ENCODE measurements around the gene POLDIP2.

POLDIP2 gene

GRCh38 chr17:28372203-28372944 is 15.0 kb upstream of the POLDIP2 start:
- Histone ChIP-seq H3K4me1 (ENCODE audit: control insufficient read depth, insufficient read depth, low read length) (peaks cover 25% of the 10 kb centered on the region), H3K36me3 (ENCODE audit: control insufficient read depth in 2 of 2, insufficient read depth in 2 of 2, low read length in 2 of 2) (no peaks in the 10 kb centered on the region), H3K9me3 (ENCODE audit: control insufficient read depth in 2 of 2, low read length in 2 of 2) (no peaks in the 10 kb centered on the region), H3K4me3 (ENCODE audit: low read length in 2 of 2) (peak overlapping the region; percentile 79 to 80), H3K27ac (ENCODE audit: low read length) (peak overlapping the region; percentile 79), H3K27me3 (ENCODE audit: control insufficient read depth in 1 of 2, insufficient read depth in 2 of 2, low read length in 2 of 2) (no peaks in the 10 kb centered on the region), H3K9ac (ENCODE audit: low read length in 2 of 2) (peak overlapping the region; percentile 47 to 65)

DNA sequence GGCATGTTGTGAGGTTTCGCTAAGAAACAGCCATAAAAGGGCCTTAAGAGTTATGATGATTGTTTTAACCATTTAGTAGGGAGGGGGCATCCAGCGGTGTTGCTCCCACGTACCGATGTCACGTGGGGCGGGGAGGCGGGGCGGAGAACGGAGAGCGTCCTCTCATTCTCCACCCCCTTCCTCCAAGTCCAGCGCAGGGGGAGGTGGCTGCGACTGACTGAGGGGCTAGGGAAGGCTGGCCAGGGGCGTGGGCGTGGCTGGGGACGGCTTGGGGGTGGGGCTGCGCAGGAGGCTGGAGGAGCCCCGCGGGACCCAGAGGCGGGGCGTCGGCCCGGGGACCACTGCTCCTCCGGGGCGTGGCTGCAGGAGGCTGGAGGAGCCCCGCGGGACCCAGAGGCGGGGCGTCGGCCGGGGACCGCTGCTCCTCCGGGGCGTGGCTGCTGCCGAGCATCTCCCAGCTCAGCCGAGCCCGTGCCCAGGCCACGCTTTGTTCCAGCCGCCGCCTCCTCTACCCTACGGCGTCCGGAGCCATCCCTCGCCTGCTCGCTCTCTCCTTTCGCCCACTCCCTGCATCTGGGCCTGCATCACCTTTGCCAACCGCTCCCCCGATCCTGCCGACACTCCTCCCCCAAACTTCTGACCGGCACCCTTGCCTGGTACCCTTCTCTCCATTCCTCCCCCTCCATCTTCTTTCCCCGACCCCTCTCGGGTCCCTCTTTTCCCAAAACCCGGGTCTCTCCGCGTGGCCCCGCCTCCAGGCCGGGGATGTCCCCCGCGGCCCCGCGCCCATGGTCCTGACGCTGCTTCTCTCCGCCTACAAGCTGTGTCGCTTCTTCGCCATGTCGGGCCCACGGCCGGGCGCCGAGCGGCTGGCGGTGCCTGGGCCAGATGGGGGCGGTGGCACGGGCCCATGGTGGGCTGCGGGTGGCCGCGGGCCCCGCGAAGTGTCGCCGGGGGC is 14.2 kb upstream of the POLDIP2 start, which contains the start of gene SARM1:
TSS of gene SARM1 (plus strand) at position 450 of the 958 bp plus-strand sequence. CDS start at position 789, 339 bp downstream.
- Histone ChIP-seq H3K27me3 (ENCODE audit: control insufficient read depth in 1 of 2, insufficient read depth in 2 of 2, low read length in 2 of 2) (no peaks in the 10 kb centered on the region), H3K4me1 (ENCODE audit: control insufficient read depth, insufficient read depth, low read length) (peaks cover 25% of the 10 kb centered on the region), H3K4me3 (ENCODE audit: low read length in 2 of 2) (peak within 1 kb of the TSS; percentile 79 to 80), H3K9me3 (ENCODE audit: control insufficient read depth in 2 of 2, low read length in 2 of 2) (no peaks in the 10 kb centered on the region), H3K9ac (ENCODE audit: low read length in 2 of 2) (peak within 1 kb of the TSS; percentile 58 to 65), H3K36me3 (ENCODE audit: control insufficient read depth in 2 of 2, insufficient read depth in 2 of 2, low read length in 2 of 2) (no peaks in the 10 kb centered on the region), H3K27ac (ENCODE audit: low read length) (peak within 1 kb of the TSS; percentile 79)

- Histone ChIP-seq H3K9me3 (ENCODE audit: control insufficient read depth in 2 of 2, low read length in 2 of 2) (no peaks in the 10 kb centered on the region), H3K27me3 (ENCODE audit: control insufficient read depth in 1 of 2, insufficient read depth in 2 of 2, low read length in 2 of 2) (no peaks in the 10 kb centered on the region), H3K4me3 (ENCODE audit: low read length in 2 of 2) (peak overlapping the region in 1 of 2 donors; percentile 79), H3K4me1 (ENCODE audit: control insufficient read depth, insufficient read depth, low read length) (peaks cover 25% of the 10 kb centered on the region), H3K27ac (ENCODE audit: low read length) (peak overlapping the region; percentile 79), H3K9ac (ENCODE audit: low read length in 2 of 2) (peak overlapping the region; percentile 4 to 58), H3K36me3 (ENCODE audit: control insufficient read depth in 2 of 2, insufficient read depth in 2 of 2, low read length in 2 of 2) (no peaks in the 10 kb centered on the region)
These were observed 13.4 kb upstream of the POLDIP2 start for GRCh38 chr17:28370744-28371103.

GRCh38 chr17:28370035-28370743 is 12.9 kb upstream of the POLDIP2 start, which contains the start of gene VTN:
Gene VTN (minus strand): TSS chr17:28370307. CDS start chr17:28370203, 104 bp downstream.
- H3K27me3 ChIP-seq (ENCODE audit: control insufficient read depth in 1 of 2, insufficient read depth in 2 of 2, low read length in 2 of 2): no peaks in the 10 kb centered on the region
- H3K9me3 ChIP-seq (ENCODE audit: control insufficient read depth in 2 of 2, low read length in 2 of 2): no peaks in the 10 kb centered on the region
- peak within 1 kb of the TSS; percentile 4 to 58 for H3K9ac ChIP-seq (ENCODE audit: low read length in 2 of 2)
- H3K4me3 ChIP-seq (ENCODE audit: low read length in 2 of 2): peak within 1 kb of the TSS; percentile 57 to 79
- no peaks in the 10 kb centered on the region for H3K36me3 ChIP-seq (ENCODE audit: control insufficient read depth in 2 of 2, insufficient read depth in 2 of 2, low read length in 2 of 2)
- peaks cover 25% of the 10 kb centered on the region for H3K4me1 ChIP-seq (ENCODE audit: control insufficient read depth, insufficient read depth, low read length)
- peak within 1 kb of the TSS; percentile 79 for H3K27ac ChIP-seq (ENCODE audit: low read length)

- H3K9ac ChIP-seq (ENCODE audit: low read length in 2 of 2): no peak overlapping the region
- H3K4me3 ChIP-seq (ENCODE audit: low read length in 2 of 2): no peak overlapping the region
- peaks cover 0 to 1% of the 10 kb centered on the region in 2 donors for H3K36me3 ChIP-seq (ENCODE audit: control insufficient read depth in 2 of 2, insufficient read depth in 2 of 2, low read length in 2 of 2)
- H3K4me1 ChIP-seq (ENCODE audit: control insufficient read depth, insufficient read depth, low read length): peaks cover 25% of the 10 kb centered on the region
- H3K27ac ChIP-seq (ENCODE audit: low read length): no peak overlapping the region
- H3K9me3 ChIP-seq (ENCODE audit: control insufficient read depth in 2 of 2, low read length in 2 of 2): no peaks in the 10 kb centered on the region
- H3K27me3 ChIP-seq (ENCODE audit: control insufficient read depth in 1 of 2, insufficient read depth in 2 of 2, low read length in 2 of 2): no peaks in the 10 kb centered on the region
These were observed 12.3 kb upstream of the POLDIP2 start for GRCh38 chr17:28369684-28370034.

DNA sequence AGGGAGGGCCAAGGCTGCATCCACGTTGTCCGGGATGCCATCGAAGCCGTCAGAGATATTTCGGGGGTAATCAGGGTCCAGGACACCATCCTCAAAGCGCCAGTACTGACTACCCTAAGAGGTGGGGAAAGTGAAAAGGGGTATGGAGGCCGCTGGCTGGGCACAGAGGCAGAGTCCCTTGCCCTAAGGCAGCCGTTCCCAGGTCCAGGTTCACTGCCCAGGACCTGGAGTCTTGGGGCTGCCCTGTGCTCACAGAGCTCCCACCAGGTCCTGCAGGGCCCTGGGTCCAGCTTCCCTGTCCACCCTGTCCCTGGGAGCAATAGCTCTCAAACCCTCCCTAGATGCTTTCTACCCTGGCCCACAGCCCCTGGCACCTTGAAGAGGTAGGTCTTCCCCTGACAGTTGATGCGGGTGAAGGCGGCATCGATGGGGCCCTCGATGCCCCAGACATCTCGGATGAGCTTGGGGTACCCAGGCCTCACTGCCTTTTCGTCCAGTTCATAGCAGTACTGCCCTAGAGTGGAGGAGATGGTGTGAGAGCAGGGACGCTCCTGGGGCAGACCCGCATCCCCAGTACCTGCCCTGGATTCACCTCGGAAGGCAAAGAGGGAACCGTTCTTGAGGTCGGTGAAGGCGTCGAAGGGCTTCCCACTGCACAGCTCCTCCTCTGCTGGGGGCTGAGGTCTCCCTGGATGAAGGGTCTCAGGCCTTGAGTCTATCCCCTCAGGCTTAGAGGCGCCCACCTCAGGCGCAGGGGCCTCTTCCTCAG is 11.8 kb upstream of the POLDIP2 start:
- Histone ChIP-seq H3K27ac (ENCODE audit: low read length) (no peak overlapping the region), H3K4me1 (ENCODE audit: control insufficient read depth, insufficient read depth, low read length) (peaks cover 25% of the 10 kb centered on the region), H3K9me3 (ENCODE audit: control insufficient read depth in 2 of 2, low read length in 2 of 2) (no peaks in the 10 kb centered on the region), H3K9ac (ENCODE audit: low read length in 2 of 2) (no peak overlapping the region), H3K27me3 (ENCODE audit: control insufficient read depth in 1 of 2, insufficient read depth in 2 of 2, low read length in 2 of 2) (no peaks in the 10 kb centered on the region), H3K36me3 (ENCODE audit: control insufficient read depth in 2 of 2, insufficient read depth in 2 of 2, low read length in 2 of 2) (peaks cover under 1 to 7% of the 10 kb centered on the region in 2 donors), H3K4me3 (ENCODE audit: low read length in 2 of 2) (no peak overlapping the region)

- Histone ChIP-seq H3K4me3 (ENCODE audit: low read length in 2 of 2) (no peak overlapping the region), H3K36me3 (ENCODE audit: control insufficient read depth in 2 of 2, insufficient read depth in 2 of 2, low read length in 2 of 2) (peaks cover 7 to 12% of the 10 kb centered on the region in 2 donors), H3K4me1 (ENCODE audit: control insufficient read depth, insufficient read depth, low read length) (peaks cover 23% of the 10 kb centered on the region), H3K27ac (ENCODE audit: low read length) (no peak overlapping the region), H3K9ac (ENCODE audit: low read length in 2 of 2) (no peak overlapping the region), H3K27me3 (ENCODE audit: control insufficient read depth in 1 of 2, insufficient read depth in 2 of 2, low read length in 2 of 2) (no peaks in the 10 kb centered on the region), H3K9me3 (ENCODE audit: control insufficient read depth in 2 of 2, low read length in 2 of 2) (no peaks in the 10 kb centered on the region)
These were observed 11.0 kb upstream of the POLDIP2 start for GRCh38 chr17:28368306-28368831.

DNA sequence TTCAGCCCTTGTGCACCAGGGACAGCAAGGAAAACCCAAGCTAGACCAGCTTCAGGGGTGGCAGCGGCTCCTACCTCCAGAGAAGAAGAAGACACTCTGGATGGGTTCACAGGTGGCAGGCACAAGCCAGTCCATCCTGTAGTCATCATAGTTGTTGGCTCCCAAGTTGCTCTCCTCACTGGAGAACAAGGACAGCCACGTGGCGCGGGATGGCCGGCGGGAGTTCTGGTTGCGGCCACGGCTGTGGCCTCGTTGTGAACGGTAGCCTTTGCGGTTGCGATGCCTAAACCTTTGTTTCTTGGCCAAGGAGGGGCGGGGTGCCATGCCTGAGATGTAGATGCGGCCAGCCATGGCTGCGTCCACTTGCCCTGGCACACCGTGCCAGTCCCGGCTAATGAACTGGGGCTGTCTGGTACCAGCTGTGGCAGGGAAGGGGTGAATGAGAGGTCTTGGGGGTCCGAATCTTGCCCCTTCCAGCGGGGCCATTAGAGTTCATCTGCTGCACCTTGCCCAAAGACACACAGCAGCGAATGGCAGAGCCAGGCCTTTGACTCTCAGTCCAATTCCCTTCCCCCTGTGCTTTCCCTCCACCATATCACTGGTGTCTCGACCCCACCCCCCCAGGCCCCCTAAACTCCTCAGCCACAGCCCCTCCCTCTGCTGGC is 10.4 kb upstream of the POLDIP2 start:
- Histone ChIP-seq H3K27ac (ENCODE audit: low read length) (no peak overlapping the region), H3K36me3 (ENCODE audit: control insufficient read depth in 2 of 2, insufficient read depth in 2 of 2, low read length in 2 of 2) (peaks cover 13 to 17% of the 10 kb centered on the region in 2 donors), H3K27me3 (ENCODE audit: control insufficient read depth in 1 of 2, insufficient read depth in 2 of 2, low read length in 2 of 2) (no peaks in the 10 kb centered on the region), H3K9ac (ENCODE audit: low read length in 2 of 2) (no peak overlapping the region), H3K4me1 (ENCODE audit: control insufficient read depth, insufficient read depth, low read length) (peaks cover 17% of the 10 kb centered on the region), H3K9me3 (ENCODE audit: control insufficient read depth in 2 of 2, low read length in 2 of 2) (no peaks in the 10 kb centered on the region), H3K4me3 (ENCODE audit: low read length in 2 of 2) (no peak overlapping the region)

DNA sequence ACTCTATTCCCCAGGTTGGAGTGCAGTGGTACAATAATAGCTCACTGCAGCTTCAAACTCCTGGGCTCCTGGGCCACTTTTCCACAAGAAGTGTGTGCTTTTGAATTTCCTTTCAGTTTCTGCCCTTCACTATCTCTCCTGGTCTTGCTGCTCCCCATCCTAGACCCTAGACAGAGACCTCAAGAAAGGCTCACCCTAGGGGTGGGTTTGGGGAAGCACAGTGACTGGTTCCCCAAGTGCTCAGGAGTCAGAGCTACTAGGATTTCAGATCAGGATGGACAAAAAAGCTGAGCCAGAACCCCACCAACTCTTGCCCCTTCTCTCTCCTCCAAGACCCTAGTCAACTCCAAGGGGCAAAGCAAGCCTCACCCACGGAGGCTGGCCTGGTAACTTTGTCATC is 9.3 kb upstream of the POLDIP2 start:
- no peak overlapping the region for H3K27ac ChIP-seq (ENCODE audit: low read length)
- H3K4me1 ChIP-seq (ENCODE audit: control insufficient read depth, insufficient read depth, low read length): peaks cover 7% of the 10 kb centered on the region
- no peak overlapping the region for H3K4me3 ChIP-seq (ENCODE audit: low read length in 2 of 2)
- no peaks in the 10 kb centered on the region for H3K9me3 ChIP-seq (ENCODE audit: control insufficient read depth in 2 of 2, low read length in 2 of 2)
- H3K27me3 ChIP-seq (ENCODE audit: control insufficient read depth in 1 of 2, insufficient read depth in 2 of 2, low read length in 2 of 2): no peaks in the 10 kb centered on the region
- H3K9ac ChIP-seq (ENCODE audit: low read length in 2 of 2): no peak overlapping the region
- peaks cover 18 to 26% of the 10 kb centered on the region in 2 donors for H3K36me3 ChIP-seq (ENCODE audit: control insufficient read depth in 2 of 2, insufficient read depth in 2 of 2, low read length in 2 of 2)
